GM18498 (cell line): ENCODE measurements around the gene BIRC5.
"Not testable (repeated sequence)": the region's sequence is repeated elsewhere in the genome, so short reads cannot be mapped to it uniquely, and the experiment has no call there.

Experiments
- ATAC-seq: cut with Tn5 transposase; IDR thresholded peaks from one replicate; pipeline ENCODE4 v1.9.1; 2021; ENCODE audit warnings: mild to moderate bottlenecking, moderate library complexity; ENCODE audit not compliant: unreplicated experiment

The BIRC5 gene

GRCh38 chr17:78214016-78214705 is at the start of gene BIRC5:
Gene BIRC5 (plus strand): TSS chr17:78214253. CDS start chr17:78214317, 64 bp downstream.
- peak; percentile 89 for ATAC-seq

DNA sequence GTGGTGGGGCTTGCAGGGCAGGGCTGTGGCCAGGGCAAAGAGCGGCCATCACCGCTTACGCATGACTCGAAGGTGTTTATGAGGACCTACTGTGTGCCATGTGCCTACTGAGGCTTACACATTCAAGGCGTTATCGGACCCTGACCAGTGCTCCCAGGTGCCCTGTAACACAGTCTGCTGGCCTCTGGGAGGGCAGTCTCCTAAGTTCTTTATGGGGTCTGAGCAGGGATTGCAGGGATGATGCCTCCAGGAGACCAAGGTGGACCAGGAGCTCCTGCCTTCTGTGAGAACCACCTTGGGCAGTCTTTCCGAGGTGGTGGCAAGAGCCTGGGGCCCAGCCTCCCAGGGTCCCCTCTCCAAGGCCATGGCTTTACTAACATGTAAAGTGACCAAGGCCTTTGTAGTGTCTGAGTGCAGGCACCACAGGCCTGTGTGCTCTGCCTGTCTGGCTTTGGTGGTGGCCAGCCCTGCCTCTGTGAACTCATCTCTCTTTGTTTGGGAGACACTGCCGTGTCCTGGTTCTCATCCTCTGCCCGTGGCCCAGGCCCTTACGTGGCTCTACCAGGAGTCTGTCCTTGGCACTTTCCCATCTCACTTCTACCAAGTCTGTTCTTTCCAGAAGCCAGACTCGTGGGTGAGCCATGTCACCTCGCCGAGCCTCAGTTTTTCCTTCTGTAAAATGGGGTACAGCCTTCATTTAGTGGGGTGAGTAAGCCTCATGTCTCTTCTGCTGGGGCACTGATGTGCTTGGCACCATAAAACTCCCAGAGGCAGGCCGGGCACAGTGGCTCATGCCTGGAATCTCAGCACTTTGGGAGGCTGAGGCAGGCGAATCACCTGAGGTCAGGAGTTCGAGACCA is 49.1 kb upstream of the BIRC5 start:
- no peak for ATAC-seq

GRCh38 chr17:78166416-78166815 is 47.6 kb upstream of the BIRC5 start:
- no peak for ATAC-seq

DNA sequence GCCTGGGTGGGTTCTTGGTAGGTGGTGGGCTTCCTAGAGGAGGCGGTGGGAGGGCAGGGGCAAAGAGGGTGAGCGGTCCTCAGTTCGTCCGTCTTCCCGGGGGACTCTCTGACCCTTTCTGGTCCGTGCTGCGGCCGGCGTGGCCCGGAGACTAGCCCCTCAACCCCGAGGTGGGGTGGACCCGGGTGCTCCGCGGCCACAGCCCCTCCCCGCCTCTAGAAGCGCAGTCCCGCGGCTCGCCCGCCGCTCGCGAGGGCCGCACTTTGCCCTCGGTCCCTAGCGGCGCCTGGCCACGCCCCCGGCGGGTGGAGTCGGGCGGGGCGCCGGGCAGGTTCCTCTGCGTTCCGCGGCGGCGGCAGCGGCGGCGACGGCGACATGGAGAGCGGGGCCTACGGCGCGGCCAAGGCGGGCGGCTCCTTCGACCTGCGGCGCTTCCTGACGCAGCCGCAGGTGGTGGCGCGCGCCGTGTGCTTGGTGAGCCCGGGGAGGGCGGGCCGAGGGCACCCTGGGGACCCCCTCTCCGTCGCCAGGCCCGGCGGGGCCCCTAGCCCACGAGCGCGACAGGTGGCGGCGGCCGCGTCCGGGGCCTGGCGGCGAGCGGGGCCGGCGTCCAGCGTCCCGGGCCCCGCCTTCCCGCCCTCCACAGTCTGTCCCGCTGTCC is 45.7 kb upstream of the BIRC5 start, which contains the start of gene SYNGR2:
Gene SYNGR2 (plus strand): TSS at position 340 of the 661 bp plus-strand sequence. CDS start 36 bp downstream, at position 376.
- ATAC-seq, result peak; percentile 62

GRCh38 chr17:78168903-78169793 is 44.9 kb upstream of the BIRC5 start:
- peak; percentile 24 for ATAC-seq

DNA sequence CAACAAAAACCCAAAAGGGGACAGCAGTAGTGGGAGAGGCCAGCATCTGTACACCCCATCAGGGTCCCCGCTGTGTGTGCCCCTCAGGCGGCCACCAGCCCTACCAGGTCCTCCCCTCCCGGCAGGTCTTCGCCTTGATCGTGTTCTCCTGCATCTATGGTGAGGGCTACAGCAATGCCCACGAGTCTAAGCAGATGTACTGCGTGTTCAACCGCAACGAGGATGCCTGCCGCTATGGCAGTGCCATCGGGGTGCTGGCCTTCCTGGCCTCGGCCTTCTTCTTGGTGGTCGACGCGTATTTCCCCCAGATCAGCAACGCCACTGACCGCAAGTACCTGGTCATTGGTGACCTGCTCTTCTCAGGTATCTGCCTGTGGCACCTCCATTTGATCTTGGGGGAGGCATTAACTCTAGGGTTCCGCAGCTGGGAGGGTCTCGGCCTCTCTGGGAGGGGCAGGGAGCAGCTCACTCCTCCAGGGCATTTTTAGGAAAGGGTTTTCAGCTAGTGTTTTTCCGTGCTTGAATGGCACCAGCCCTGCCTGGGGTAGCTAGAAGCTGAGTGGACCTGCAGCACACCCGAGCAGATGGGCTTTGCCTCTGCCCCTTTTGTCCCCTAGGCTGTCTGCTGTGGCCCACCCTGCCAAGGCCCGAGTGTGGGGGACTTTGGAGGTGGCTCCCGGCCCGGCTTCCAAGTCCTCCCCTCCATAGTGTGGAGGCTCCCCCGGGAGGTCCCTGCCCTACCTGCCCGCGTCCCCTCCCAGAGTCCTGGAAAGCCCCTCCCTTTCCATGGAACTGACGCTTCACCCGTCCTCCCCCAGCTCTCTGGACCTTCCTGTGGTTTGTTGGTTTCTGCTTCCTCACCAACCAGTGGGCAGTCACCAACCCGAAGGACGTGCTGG is 43.1 kb upstream of the BIRC5 start:
- no peak for ATAC-seq

GRCh38 chr17:78171591-78172248 is 42.3 kb upstream of the BIRC5 start:
- not testable (repeated sequence) for ATAC-seq

GRCh38 chr17:78172249-78173051 is 41.6 kb upstream of the BIRC5 start:
- ATAC-seq, result no peak

DNA sequence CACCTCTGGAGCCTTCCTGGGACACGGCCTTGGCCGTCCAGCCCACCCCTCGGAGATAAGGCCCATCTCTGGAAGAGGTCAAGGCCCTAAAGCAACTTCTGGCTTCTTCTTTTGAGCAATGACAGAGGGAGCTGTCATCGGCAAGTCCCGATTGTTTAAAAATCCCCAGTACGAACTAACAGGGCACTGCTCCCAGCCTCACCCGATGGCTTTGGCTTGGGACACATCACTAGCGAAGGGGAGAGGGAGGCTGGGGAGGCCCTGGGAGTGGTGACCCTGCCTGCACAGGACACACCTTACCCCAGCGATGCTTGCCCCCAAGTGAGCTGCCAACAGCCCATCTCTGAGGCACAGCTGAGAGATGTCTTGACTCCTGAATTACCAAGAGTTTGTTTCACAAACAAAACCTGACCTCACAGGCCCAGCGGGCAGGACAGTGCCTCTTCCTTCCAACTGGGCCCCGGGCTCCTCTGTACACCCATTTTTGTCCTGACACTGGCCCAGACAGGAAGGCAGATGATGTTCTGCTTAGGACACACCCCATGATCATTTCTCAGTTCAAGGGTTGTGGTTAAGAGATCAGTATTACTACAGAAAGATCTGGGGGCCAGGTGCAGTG is 40.8 kb upstream of the BIRC5 start:
- no peak for ATAC-seq

DNA sequence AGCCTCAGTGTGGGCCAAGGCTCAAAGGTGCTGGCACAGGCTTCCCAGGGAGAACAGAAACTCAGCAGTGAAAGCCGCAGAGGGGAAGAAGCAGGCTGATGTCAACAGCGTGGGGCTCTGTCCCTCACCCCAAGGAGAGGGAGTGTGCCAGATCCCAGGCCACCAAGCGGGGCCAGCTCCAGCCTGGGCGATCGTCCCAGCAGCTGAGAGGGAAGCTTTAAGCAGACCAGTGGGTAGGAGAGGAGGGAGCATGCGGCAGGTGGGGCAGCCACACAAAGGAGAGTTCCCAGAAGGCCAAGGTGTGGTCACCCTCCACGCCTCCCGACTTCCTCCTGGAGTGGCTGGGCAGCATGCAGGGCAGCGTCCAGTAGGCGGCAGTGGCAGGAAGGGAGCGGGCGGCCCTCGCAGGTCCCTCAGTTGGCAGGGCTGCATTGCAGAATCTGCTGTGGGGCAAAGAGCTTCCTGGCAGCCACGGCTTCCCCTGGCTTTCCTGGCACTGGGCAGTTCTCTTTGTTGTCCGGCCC is 39.6 kb upstream of the BIRC5 start:
- no peak for ATAC-seq

DNA sequence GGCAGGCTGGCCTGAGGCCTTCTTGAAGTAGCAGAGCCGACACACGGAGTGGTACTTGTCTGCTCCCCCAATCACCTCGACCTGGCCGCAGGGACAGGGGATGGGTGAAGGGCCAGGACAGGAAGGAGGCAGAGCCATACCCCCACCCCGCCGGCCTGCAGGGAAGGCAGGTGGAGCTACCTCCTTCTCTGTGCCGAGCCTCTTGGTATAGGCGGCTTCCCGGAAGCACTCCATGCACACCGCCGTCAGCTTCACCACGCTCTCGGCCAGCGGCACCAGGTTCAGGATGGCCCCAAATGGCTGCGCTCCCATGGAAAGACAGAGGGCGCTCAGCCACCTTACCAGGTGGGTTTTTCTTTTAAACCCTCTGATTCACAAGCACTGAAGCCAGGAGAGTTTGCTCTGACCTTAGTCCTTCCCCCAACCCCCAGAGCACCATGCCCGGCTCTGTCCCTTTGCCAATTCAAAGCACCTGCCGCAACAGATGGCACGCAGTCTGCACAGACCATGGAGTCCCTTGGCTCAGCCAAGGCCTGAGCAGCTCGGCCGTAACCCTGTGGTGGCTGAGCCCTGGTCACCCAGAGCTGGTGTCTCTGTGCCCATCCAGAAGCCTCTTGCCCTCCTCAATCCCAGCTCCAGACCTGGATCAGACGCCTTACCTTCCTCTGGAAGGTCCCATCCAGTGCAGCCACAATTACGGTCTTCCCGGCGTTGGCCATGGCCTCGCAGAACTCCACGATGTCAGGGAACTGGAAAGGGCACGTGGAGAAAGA is 39.0 kb upstream of the BIRC5 start:
- no peak for ATAC-seq

- ATAC-seq, result no peak
Observed at GRCh38 chr17:78175643-78175981, 38.4 kb upstream of the BIRC5 start.

GRCh38 chr17:78176548-78177025 is 37.5 kb upstream of the BIRC5 start:
- ATAC-seq, result no peak

GRCh38 chr17:78179372-78179771 is 34.7 kb upstream of the BIRC5 start:
- ATAC-seq, result no peak

DNA sequence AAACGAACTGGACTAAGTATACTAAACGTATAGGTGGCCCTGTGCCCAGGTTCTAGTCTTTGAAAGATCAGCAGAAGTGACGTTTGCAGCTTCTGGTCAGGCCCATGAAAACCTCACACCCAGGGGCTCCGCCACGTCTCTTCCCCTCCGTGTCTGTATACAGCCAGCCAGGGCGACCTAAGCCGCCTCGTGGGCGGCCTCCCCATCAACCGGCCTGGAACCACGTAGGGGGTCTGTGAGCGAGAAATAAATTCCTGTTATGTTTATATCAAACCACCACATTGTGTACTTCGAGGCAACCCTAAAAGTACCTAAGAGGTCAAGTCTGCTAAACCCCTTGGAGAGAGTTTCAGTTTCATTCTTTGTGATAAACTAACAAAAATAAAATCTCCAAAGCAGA is 34.0 kb upstream of the BIRC5 start:
- ATAC-seq, result no peak

DNA sequence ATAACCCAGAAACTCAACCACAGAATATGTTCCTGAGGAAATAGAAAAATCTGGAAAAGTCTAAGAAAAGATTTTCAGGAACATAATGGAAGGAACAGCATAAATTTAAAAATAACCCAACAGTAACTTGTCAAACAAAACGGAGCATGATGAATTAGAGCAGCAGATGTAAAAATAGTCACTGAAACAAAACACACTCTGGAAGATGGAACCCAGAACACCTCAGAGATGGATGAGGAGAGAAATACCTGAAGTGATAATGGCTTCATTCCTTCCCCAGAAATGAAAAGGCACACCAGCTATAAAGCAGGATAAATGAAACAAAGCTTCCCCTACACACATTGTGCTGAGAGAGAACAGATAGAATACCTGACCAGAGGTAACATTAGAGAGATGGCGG is 33.5 kb upstream of the BIRC5 start:
- no peak for ATAC-seq

DNA sequence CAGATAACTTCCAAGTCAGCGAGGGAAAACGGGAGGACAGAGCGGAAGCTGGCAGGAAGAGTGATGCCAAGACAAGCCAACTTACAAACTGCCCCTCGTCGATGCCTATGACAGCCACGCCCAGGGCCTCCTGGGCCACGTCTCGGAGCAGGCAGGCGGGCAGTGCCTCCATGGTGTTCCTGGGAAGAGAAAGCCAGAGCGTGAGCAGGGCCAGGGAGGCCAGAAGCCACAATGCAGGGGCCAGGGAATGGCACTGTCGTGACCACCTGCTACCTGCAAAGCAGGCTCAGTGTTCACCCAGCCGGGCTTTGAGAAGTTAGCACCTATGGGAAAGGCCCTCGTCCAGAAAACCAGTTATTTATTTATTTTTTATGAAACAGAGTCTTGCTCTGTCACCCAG is 31.5 kb upstream of the BIRC5 start:
- ATAC-seq, result no peak
